HCT116 (cell line): ENCODE results near the gene ARL4A. TPM values are rescaled to one million over a fixed set of nuclear protein-coding genes. Genes with fewer than 3 reads are reported as not detected.

Source experiments
- ATAC-seq: fragments of 200-7000 bp; cut with Tn5 transposase; 2 replicates; pipeline ENCODE4 v1.9.1; 2020; ENCODE audit warnings: mild to moderate bottlenecking, moderate library complexity
- BruUV-seq: library from RNA; stranded (reverse); fragments of 400-500 nt; replicated peaks from 2 replicates; lab custom pipeline; 2021; lab: Mats Ljungman, UMichigan
- CTCF ChIA-PET: fragments of 300-600 bp; sonication (Branson Sonifier 250); formaldehyde crosslinking; loops from one replicate; lab custom pipeline; 2021; ENCODE audit warnings: antibody characterized with exemption; lab: Charles Lee
- POLR2A ChIA-PET: fragments of 300-600, 350-600 bp; sonication (Branson Sonifier 250); formaldehyde crosslinking; loops from one replicate; lab custom pipeline; 2021; ENCODE audit warnings: antibody characterized with exemption; lab: Charles Lee
- RAD21 ChIA-PET, 2 experiments: fragments of 300-600 bp; sonication (Branson Sonifier 250); formaldehyde crosslinking; loops; one replicate each; lab custom pipeline; 2023; ENCODE audit warnings: low total read pairs in 2 of 2; ENCODE audit not compliant: uncharacterized antibody in 2 of 2, unreplicated experiment in 2 of 2, low non-redundant PET in 1 of 2; lab: Charles Lee
- DNase-seq: peaks from one replicate; pipeline ENCODE4 v3.0.0-alpha.2; 2010; ENCODE audit warnings: low read depth, low spot score
- H2AFZ ChIP-seq: fragments of 200-600 bp; shearing (Covaris generic), sonication (generic); 2 replicates; pipeline ENCODE4 v1.6.1; 2017; ENCODE audit warnings: low read depth, mixed run types, mixed read lengths, antibody characterized with exemption, low read length; ENCODE audit not compliant: poor library complexity, severe bottlenecking
- H3K27ac ChIP-seq: 2 replicates; pipeline ENCODE4 v1.5.1; 2012; ENCODE audit warnings: low read depth, low read length
- H3K27me3 ChIP-seq: fragments of 200-600 bp; sonication (generic); 2 replicates; pipeline ENCODE4 v1.6.1; 2016; ENCODE audit warnings: mixed run types, low read length, mixed read lengths; ENCODE audit not compliant: insufficient read depth
- H3K36me3 ChIP-seq, 2 experiments: fragments of 200-500 bp in 1 of 2; fragments of 200-600 bp in 1 of 2; sonication (Bioruptor generic) in 1 of 2; sonication (generic) in 1 of 2; 2 replicates each; pipeline versions ENCODE4 v1.5.1 to v1.6.1; 2014 to 2016; ENCODE audit warnings: low read length in 2 of 2, inconsistent platforms in 1 of 2, mixed read lengths in 1 of 2, mixed run types in 1 of 2; ENCODE audit not compliant: insufficient read depth in 2 of 2, control insufficient read depth in 1 of 2
- H3K4me1 ChIP-seq, 2 experiments: fragments of 200-600 bp in 1 of 2; sonication (generic) in 1 of 2; 2 replicates each; pipeline versions ENCODE4 v1.5.1 to v1.6.1; 2012 to 2017; ENCODE audit warnings: low read length in 2 of 2, inconsistent platforms in 1 of 2, mild to moderate bottlenecking in 1 of 2, mixed read lengths in 1 of 2, mixed run types in 1 of 2, moderate library complexity in 1 of 2; ENCODE audit not compliant: insufficient read depth in 2 of 2, control insufficient read depth in 1 of 2
- H3K4me2 ChIP-seq: fragments of 200-600 bp; sonication (generic); 2 replicates; pipeline ENCODE4 v1.6.1; 2017; ENCODE audit warnings: mixed run types, low read length, mixed read lengths
- H3K4me3 ChIP-seq, 2 experiments: fragments of 200-600 bp in 1 of 2; sonication (generic) in 1 of 2; replicated peaks in 1 of 2; 2 replicates each; pipeline ENCODE4 v1.5.1; 2011 to 2016; ENCODE audit warnings: low read length in 2 of 2, control low read depth in 1 of 2, low read depth in 1 of 2, mild to moderate bottlenecking in 1 of 2, mixed read lengths in 1 of 2, mixed run types in 1 of 2
- H3K79me2 ChIP-seq: fragments of 200-600 bp; sonication (generic); 2 replicates; pipeline ENCODE4 v1.6.1; 2017; ENCODE audit warnings: mild to moderate bottlenecking, mixed run types, low read length, moderate library complexity, mixed read lengths; ENCODE audit not compliant: insufficient read depth
- H3K9ac ChIP-seq: fragments of 200-600 bp; sonication (generic); 2 replicates; pipeline ENCODE4 v1.6.1; 2016; ENCODE audit warnings: low read length, mixed read lengths
- H3K9me2 ChIP-seq: fragments of 200-600 bp; sonication (generic), shearing (Covaris generic); 2 replicates; pipeline ENCODE4 v1.6.1; 2017; ENCODE audit warnings: mixed run types, mild to moderate bottlenecking, moderate library complexity; ENCODE audit not compliant: insufficient read depth
- H3K9me3 ChIP-seq, 2 experiments: fragments of 200-500 bp in 1 of 2; fragments of 200-600 bp in 1 of 2; sonication (Bioruptor generic) in 1 of 2; sonication (generic) in 1 of 2; 2 replicates each; pipeline ENCODE4 v1.6.1; 2014 to 2017; ENCODE audit warnings: low read length in 2 of 2, mixed read lengths in 2 of 2, inconsistent platforms in 1 of 2, low read depth in 1 of 2, mild to moderate bottlenecking in 1 of 2, mixed run types in 1 of 2, moderate library complexity in 1 of 2; ENCODE audit not compliant: control insufficient read depth in 1 of 2, insufficient read depth in 1 of 2
- H4K20me1 ChIP-seq: fragments of 200-600 bp; sonication (generic), shearing (Covaris generic); 2 replicates; pipeline ENCODE4 v1.6.1; 2017; ENCODE audit warnings: mixed run types, mild to moderate bottlenecking, moderate library complexity; ENCODE audit not compliant: insufficient read depth
- ATF3 ChIP-seq: IDR thresholded peaks from 2 replicates; pipeline ENCODE4 v1.6.1; 2012
- CBX3 ChIP-seq: IDR thresholded peaks from 2 replicates; pipeline ENCODE4 v1.6.1; 2012; ENCODE audit warnings: low read depth
- CEBPB ChIP-seq: IDR thresholded peaks from 2 replicates; pipeline ENCODE4 v1.6.1; 2012; ENCODE audit warnings: low read depth
- EGR1 ChIP-seq: IDR thresholded peaks from 2 replicates; pipeline ENCODE4 v1.6.1; 2012; ENCODE audit warnings: low read depth
- EZH2 ChIP-seq: fragments of 200-600 bp; sonication (generic); IDR thresholded peaks from 2 replicates; pipeline ENCODE4 v1.6.1; 2017; ENCODE audit warnings: antibody characterized with exemption, mixed run types
- FOSL1 ChIP-seq: IDR thresholded peaks from 2 replicates; pipeline ENCODE4 v1.6.1; 2012; ENCODE audit warnings: low read depth
- JUND ChIP-seq: IDR thresholded peaks from 2 replicates; pipeline ENCODE4 v1.6.1; 2012
- MAX ChIP-seq: IDR thresholded peaks from 2 replicates; pipeline ENCODE4 v1.6.1; 2012
- POLR2A ChIP-seq: IDR thresholded peaks from 2 replicates; pipeline ENCODE4 v1.7.0; 2011; ENCODE audit warnings: borderline replicate concordance; ENCODE audit not compliant: insufficient read depth, insufficient read length; ENCODE audit errors: extremely low read depth
- POLR2AphosphoS5 ChIP-seq: IDR thresholded peaks from 2 replicates; pipeline ENCODE4 v1.6.1; 2011; ENCODE audit warnings: mild to moderate bottlenecking, low read depth, low read length, moderate library complexity
- RAD21 ChIP-seq: IDR thresholded peaks from 2 replicates; pipeline ENCODE4 v1.6.1; 2012; ENCODE audit warnings: low read depth, mild to moderate bottlenecking
- SIN3A ChIP-seq: IDR thresholded peaks from 2 replicates; pipeline ENCODE4 v1.6.1; 2012; ENCODE audit warnings: low read depth
- SP1 ChIP-seq: IDR thresholded peaks from 2 replicates; pipeline ENCODE4 v1.6.1; 2012; ENCODE audit warnings: low read depth
- SRF ChIP-seq: IDR thresholded peaks from 2 replicates; pipeline ENCODE4 v1.6.1; 2012; ENCODE audit warnings: low read depth
- TCF7L2 ChIP-seq: IDR thresholded peaks from 2 replicates; pipeline ENCODE4 v1.7.0; 2011; ENCODE audit warnings: borderline replicate concordance, inconsistent platforms; ENCODE audit not compliant: insufficient read depth, insufficient read length; ENCODE audit errors: extremely low read depth
- ZBTB33 ChIP-seq: IDR thresholded peaks from 2 replicates; pipeline ENCODE4 v1.6.1; 2011; ENCODE audit warnings: mild to moderate bottlenecking, low read length, moderate library complexity; ENCODE audit not compliant: insufficient replicate concordance; ENCODE audit errors: extremely low read depth
- intact Hi-C: fragments of 100-400 bp; cut with micrococcal nuclease; formaldehyde crosslinking; loops from 2 replicates; pipeline ENCODE4 v1.10.0; 2022
- total RNA-seq: library from RNA; stranded (reverse); gene quantifications from one replicate; pipeline ENCODE4 v1.2.1, GENCODE V29; 2021; ENCODE audit not compliant: unreplicated experiment

ARL4A gene
- total RNA-seq, 1 experiment from 2014 or later: 44.6 TPM

GRCh38 chr7:12713625-12714378, 26.4 kb downstream of the ARL4A start:
- H3K27ac ChIP-seq: no peak overlapping the region
- H3K9me3 ChIP-seq: no peaks in the 10 kb centered on the region
- intact Hi-C loops: no loop called here
- no peaks in the 10 kb centered on the region for H3K79me2 ChIP-seq
- DNase-seq (no peak), ATAC-seq (no peak)
- no peak overlapping the region for H2AFZ ChIP-seq
- H3K4me1 ChIP-seq: peaks cover 17 to 25% of the 10 kb centered on the region in 2 experiments; a peak in 3 of 4 replicates
- H3K27me3 ChIP-seq: no peaks in the 10 kb centered on the region
- no peak overlapping the region for H3K4me2 ChIP-seq
- no TSS peak for BruUV-seq
- no peaks in the 10 kb centered on the region for H4K20me1 ChIP-seq
- POLR2A ChIA-PET: no interaction called here
- H3K9ac ChIP-seq: no peak overlapping the region
- TF ChIP-seq SRF (no peak), POLR2A (no peak), SP1 (no peak), EZH2 (no peak), RAD21 (no peak), JUND (no peak), SIN3A (no peak), POLR2AphosphoS5 (no peak)
- TF ChIP-seq, all 23 proteins: peak for 0
- ChIA-PET RAD21 (no interaction called here), CTCF (no interaction called here)
- Histone ChIP-seq H3K9me2 (no peaks in the 10 kb centered on the region), H3K4me3 (no peak overlapping the region), H3K36me3 (no peaks in the 10 kb centered on the region)

- CTCF ChIA-PET: no interaction called here
- TF ChIP-seq ZBTB33 (no peak), CEBPB (no peak), EZH2 (no peak), FOSL1 (no peak), CBX3 (no peak), EGR1 (no peak), ATF3 (no peak), TCF7L2 (no peak), MAX (no peak), RAD21 (no peak), SIN3A (no peak)
These were observed 26.9 kb downstream of the ARL4A start for GRCh38 chr7:12714379-12714737.

More at GRCh38 chr7:12714379-12714737, 26.9 kb downstream of the ARL4A start:
- Histone ChIP-seq H3K79me2 (no peaks in the 10 kb centered on the region), H3K9ac (no peak overlapping the region), H3K9me3 (no peaks in the 10 kb centered on the region), H3K4me1 (peaks cover 22 to 26% of the 10 kb centered on the region in 2 experiments; a peak in 3 of 4 replicates), H3K27me3 (no peaks in the 10 kb centered on the region), H3K9me2 (no peaks in the 10 kb centered on the region), H3K36me3 (no peaks in the 10 kb centered on the region), H3K4me2 (no peak overlapping the region), H2AFZ (no peak overlapping the region), H4K20me1 (no peaks in the 10 kb centered on the region), H3K27ac (no peak overlapping the region), H3K4me3 (no peak overlapping the region)
- no TSS peak for BruUV-seq
- ATAC-seq: no peak
- ChIA-PET RAD21 (no interaction called here), POLR2A (no interaction called here)
- no peak for DNase-seq
- intact Hi-C loops: no loop called here
